SK-N-SH (cell line): Measurements from ENCODE around the gene IL1R1. TPM values are rescaled to one million over a fixed set of nuclear protein-coding genes. Genes with fewer than 3 reads are reported as not detected.

Source experiments
- CTCF ChIA-PET: fragments of 300-600, 350-600 bp; formaldehyde crosslinking; extraction: SDS; loops from one replicate; lab custom pipeline; 2021; lab: Yijun Ruan, JAX
- POLR2A ChIA-PET: fragments of 350-600 bp; sonication (Branson Sonifier 250); formaldehyde crosslinking; extraction: SDS; loops from one replicate; lab custom pipeline; 2020; ENCODE audit warnings: antibody characterized with exemption, inconsistent platforms; lab: Yijun Ruan, JAX
- DNase-seq: peaks from one replicate; pipeline ENCODE4 v3.0.0; 2012
- H2AFZ ChIP-seq: fragments of 200-600 bp; sonication (generic); 2 replicates; pipeline ENCODE4 v1.8.1; 2016; ENCODE audit warnings: antibody characterized with exemption, mild to moderate bottlenecking, low read depth
- H3F3A ChIP-seq: fragments of 200-600 bp; sonication (generic); replicated peaks from 2 replicates; pipeline ENCODE3; 2016; ENCODE audit warnings: antibody characterized with exemption, mild to moderate bottlenecking; ENCODE audit not compliant: insufficient read depth
- H3K27ac ChIP-seq, 2 experiments: fragments of 200-500 bp in 1 of 2; fragments of 200-600 bp in 1 of 2; sonication (Bioruptor generic) in 1 of 2; sonication (generic), shearing (Covaris generic) in 1 of 2; 2 replicates each; pipeline versions ENCODE4 v1.5.1 to v1.6.1; 2014 to 2016; ENCODE audit warnings: low read depth in 2 of 2, inconsistent platforms in 1 of 2, low read length in 1 of 2, mild to moderate bottlenecking in 1 of 2, mixed read lengths in 1 of 2
- H3K27me3 ChIP-seq: fragments of 200-600 bp; sonication (generic), shearing (Covaris generic); 2 replicates; pipeline ENCODE4 v1.6.1; 2016; ENCODE audit warnings: mixed run types; ENCODE audit not compliant: insufficient read depth
- H3K36me3 ChIP-seq, 2 experiments: fragments of 200-500 bp in 1 of 2; fragments of 200-600 bp in 1 of 2; sonication (Bioruptor generic) in 1 of 2; sonication (generic) in 1 of 2; replicated peaks in 1 of 2; 2 replicates each; pipeline versions ENCODE3 to v1.5.1; 2014 to 2016; ENCODE audit warnings: low read length in 1 of 2, mild to moderate bottlenecking in 1 of 2; ENCODE audit not compliant: insufficient read depth in 2 of 2, control insufficient read depth in 1 of 2
- H3K4me1 ChIP-seq, 2 experiments: fragments of 200-500 bp in 1 of 2; fragments of 200-600 bp in 1 of 2; sonication (Bioruptor generic) in 1 of 2; sonication (generic), shearing (Covaris generic) in 1 of 2; 2 replicates each; pipeline versions ENCODE4 v1.5.1 to v1.6.1; 2014 to 2016; ENCODE audit warnings: low read depth in 1 of 2, low read length in 1 of 2, mixed run types in 1 of 2; ENCODE audit not compliant: insufficient read depth in 2 of 2, control insufficient read depth in 1 of 2
- H3K4me2 ChIP-seq: fragments of 200-600 bp; sonication (generic), shearing (Covaris generic); 2 replicates; pipeline ENCODE4 v1.6.1; 2017; ENCODE audit warnings: mixed run types
- H3K4me3 ChIP-seq, 2 experiments: fragments of 200-500 bp in 1 of 2; fragments of 200-600 bp in 1 of 2; sonication (Bioruptor generic) in 1 of 2; sonication (generic), shearing (Covaris generic) in 1 of 2; 2 replicates each; pipeline versions ENCODE4 v1.5.1 to v1.8.1; 2014 to 2016; ENCODE audit warnings: low read depth in 2 of 2, inconsistent platforms in 1 of 2, low read length in 1 of 2, mild to moderate bottlenecking in 1 of 2, mixed read lengths in 1 of 2, moderate library complexity in 1 of 2
- H3K79me2 ChIP-seq: fragments of 200-600 bp; sonication (generic); 2 replicates; pipeline ENCODE4 v1.8.1; 2017; ENCODE audit warnings: mild to moderate bottlenecking; ENCODE audit not compliant: insufficient read depth
- H3K9ac ChIP-seq: fragments of 200-600 bp; sonication (generic); 2 replicates; pipeline ENCODE4 v1.6.1; 2017; ENCODE audit warnings: mixed run types
- H3K9me2 ChIP-seq: fragments of 200-600 bp; sonication (generic); 2 replicates; pipeline ENCODE4 v1.6.1; 2017; ENCODE audit warnings: mixed run types
- H3K9me3 ChIP-seq: fragments of 200-600 bp; sonication (generic); 2 replicates; pipeline ENCODE4 v1.6.1; 2017; ENCODE audit warnings: mixed run types, mild to moderate bottlenecking, moderate library complexity
- H4K20me1 ChIP-seq: fragments of 200-600 bp; sonication (generic); 2 replicates; pipeline ENCODE4 v1.6.1; 2017; ENCODE audit warnings: mild to moderate bottlenecking, mixed run types; ENCODE audit not compliant: insufficient read depth
- CHD2 ChIP-seq: fragments of 150-350 bp; IDR thresholded peaks from 2 replicates; pipeline ENCODE4 v1.6.1; 2018; ENCODE audit warnings: low read length; ENCODE audit not compliant: partially characterized antibody
- CTCF ChIP-seq: fragments of 200-600 bp; sonication (generic); IDR thresholded peaks from 2 replicates; pipeline ENCODE4 v1.6.1; 2017; ENCODE audit warnings: antibody characterized with exemption, mild to moderate bottlenecking, moderate library complexity
- ELF1 ChIP-seq: IDR thresholded peaks from 2 replicates; pipeline ENCODE4 v1.4.0; 2012
- FOXM1 ChIP-seq: IDR thresholded peaks from 2 replicates; pipeline ENCODE4 v1.4.0; 2012; ENCODE audit warnings: low read depth, mild to moderate bottlenecking
- GABPA ChIP-seq: IDR thresholded peaks from 2 replicates; pipeline ENCODE4 v1.4.0; 2012; ENCODE audit warnings: low read depth, mild to moderate bottlenecking
- GATA2 ChIP-seq: sonication (generic); formaldehyde crosslinking; IDR thresholded peaks from 2 replicates; pipeline ENCODE4 v1.5.0; 2020; ENCODE audit warnings: mild to moderate bottlenecking, missing genetic modification reagents
- IRF3 ChIP-seq: fragments of 150-350 bp; IDR thresholded peaks from 2 replicates; pipeline ENCODE4 v1.6.1; 2016; ENCODE audit warnings: mild to moderate bottlenecking, low read depth, low read length
- JUND ChIP-seq: IDR thresholded peaks from 2 replicates; pipeline ENCODE4 v1.4.0; 2012
- MAX ChIP-seq: IDR thresholded peaks from 2 replicates; pipeline ENCODE4 v1.4.0; 2012; ENCODE audit warnings: low read depth
- MEF2A ChIP-seq: IDR thresholded peaks from 2 replicates; pipeline ENCODE4 v1.4.0; 2012; ENCODE audit warnings: low read depth, borderline replicate concordance
- MXI1 ChIP-seq: IDR thresholded peaks from 2 replicates; pipeline ENCODE4 v1.6.1; 2012; ENCODE audit warnings: mild to moderate bottlenecking, low read depth, low read length, improper control_type of control experiment
- NFIC ChIP-seq: IDR thresholded peaks from 2 replicates; pipeline ENCODE4 v1.4.0; 2012; ENCODE audit warnings: borderline replicate concordance
- NRF1 ChIP-seq: IDR thresholded peaks from 2 replicates; pipeline ENCODE4 v1.6.1; 2012; ENCODE audit warnings: low read depth, mild to moderate bottlenecking, low read length
- PBX3 ChIP-seq: IDR thresholded peaks from 2 replicates; pipeline ENCODE4; 2012
- POLR2AphosphoS5 ChIP-seq: IDR thresholded peaks from 2 replicates; pipeline ENCODE4 v1.6.1; 2012; ENCODE audit warnings: low read depth, low read length
- RAD21 ChIP-seq: IDR thresholded peaks from 2 replicates; pipeline ENCODE4 v1.6.1; 2012; ENCODE audit warnings: mild to moderate bottlenecking, low read length
- REST ChIP-seq: IDR thresholded peaks from 2 replicates; pipeline ENCODE4 v1.6.1; 2012; ENCODE audit warnings: mild to moderate bottlenecking, low read depth, low read length, moderate library complexity
- RXRA ChIP-seq: IDR thresholded peaks from 2 replicates; pipeline ENCODE4 v1.4.0; 2012; ENCODE audit warnings: low read depth, mild to moderate bottlenecking, borderline replicate concordance
- TAF1 ChIP-seq: IDR thresholded peaks from 2 replicates; pipeline ENCODE4 v1.6.1; 2012; ENCODE audit warnings: low read depth, mild to moderate bottlenecking, low read length, moderate library complexity, borderline replicate concordance
- YY1 ChIP-seq: IDR thresholded peaks from 2 replicates; pipeline ENCODE4 v1.4.0; 2012; ENCODE audit warnings: low read depth, mild to moderate bottlenecking
- WGBS: methylation state at CpG from one replicate; pipeline ENCODE4 v1.1.6; 2017; ENCODE audit warnings: low lambda C conversion rate; 5-methylcytosine and 5-hydroxymethylcytosine counted together
- polyA plus RNA-seq, 3 experiments: library from polyadenylated mRNA; depleted of rRNA; stranded (reverse); fragments of >200 nt; gene quantifications; 2 replicates each; pipeline ENCODE4 v1.2.3, GENCODE V29; 2012

The IL1R1 gene
- polyA plus RNA-seq, 1 of the 3 experiments (the other 2 are of a cell fraction): 13.3 TPM

GRCh38 chr2:102159295-102159694 lies 16.7 kb downstream of the IL1R1 start:
- H3K9me2 ChIP-seq: no peaks in the 10 kb centered on the region
- no peak overlapping the region for H3K27ac ChIP-seq
- no peaks in the 10 kb centered on the region for H4K20me1 ChIP-seq
- POLR2A ChIA-PET: no interaction called here
- H3F3A ChIP-seq: peaks cover 5% of the 10 kb centered on the region
- H3K9ac ChIP-seq: no peak overlapping the region
- TF ChIP-seq ELF1: no peak
- no peak for TF ChIP-seq TAF1
- no peak for TF ChIP-seq NFIC
- TF ChIP-seq FOXM1: no peak
- no peak for TF ChIP-seq NRF1
- no peak for TF ChIP-seq JUND
- no peak for TF ChIP-seq MAX
- TF ChIP-seq PBX3: no peak
- TF ChIP-seq CHD2: no peak
- no peak for TF ChIP-seq MEF2A
- no peak for TF ChIP-seq CTCF
- TF ChIP-seq YY1: no peak
- TF ChIP-seq IRF3: no peak
- no peak for TF ChIP-seq REST
- no peak for TF ChIP-seq POLR2AphosphoS5
- no peak for TF ChIP-seq GATA2 (CRISPR knock-in tag)
- no peak for TF ChIP-seq RAD21
- TF ChIP-seq MXI1: no peak
- TF ChIP-seq GABPA: no peak
- TF ChIP-seq RXRA: no peak
- H2AFZ ChIP-seq: no peak overlapping the region
- H3K79me2 ChIP-seq: no peaks in the 10 kb centered on the region
- no peak overlapping the region for H3K4me3 ChIP-seq
- H3K9me3 ChIP-seq: no peaks in the 10 kb centered on the region
- peaks cover 0 to 33% of the 10 kb centered on the region in 2 experiments for H3K36me3 ChIP-seq
- no peaks in the 10 kb centered on the region for H3K4me1 ChIP-seq
- DNase-seq: no peak
- CTCF ChIA-PET: interaction anchor here (1.2 kb wide), 1 partner anchor 139 kb away, joined by 3 read pairs; no protein-coding TSS in a partner anchor
- WGBS: 10% methylated on average over 1 of the region's 1 CpG
- H3K4me2 ChIP-seq: no peak overlapping the region
- no peaks in the 10 kb centered on the region for H3K27me3 ChIP-seq
